SK-N-SH treated with all-trans-retinoic acid at 6 μM for 48 hours (cell line): ENCODE data around the gene SCN1A.

Experiments
- ATAC-seq: fragments of 200-7000 bp; cut with Tn5 transposase; 3 replicates; pipeline ENCODE4 v1.9.1; 2020; ENCODE audit warnings: mild to moderate bottlenecking, moderate library complexity
- ARNTL ChIP-seq: fragments of 450-650 bp; formaldehyde crosslinking; IDR thresholded peaks from 2 replicates; pipeline ENCODE4 v1.5.0; 2020; ENCODE audit warnings: low read depth, mild to moderate bottlenecking, moderate library complexity, borderline replicate concordance
- CREB5 ChIP-seq: fragments of 250-450 bp; sonication (Bioruptor Pico); IDR thresholded peaks from 2 replicates; pipeline ENCODE4 v1.5.1; 2020; ENCODE audit warnings: low read depth, mild to moderate bottlenecking, moderate library complexity
- CSDC2 ChIP-seq: fragments of 250-450 bp; sonication (Bioruptor Pico); IDR thresholded peaks from 2 replicates; pipeline ENCODE4 v1.5.0; 2020; ENCODE audit warnings: mild to moderate bottlenecking, moderate library complexity
- CSRNP3 ChIP-seq: fragments of 250-450 bp; sonication (Bioruptor Pico); IDR thresholded peaks from 2 replicates; pipeline ENCODE4 v1.5.1; 2021; ENCODE audit warnings: mild to moderate bottlenecking, moderate library complexity
- ISL1 ChIP-seq: fragments of 250-450 bp; sonication (Bioruptor Pico); IDR thresholded peaks from 2 replicates; pipeline ENCODE4 v2.1.2; 2022; ENCODE audit warnings: mild to moderate bottlenecking, moderate library complexity
- POU6F1 ChIP-seq: fragments of 250-450 bp; sonication (Bioruptor Pico); IDR thresholded peaks from 2 replicates; pipeline ENCODE4 v1.8.0; 2021; ENCODE audit warnings: low read depth, mild to moderate bottlenecking, moderate library complexity, borderline replicate concordance
- PPARA ChIP-seq: fragments of 250-450 bp; sonication (Bioruptor Pico); IDR thresholded peaks from 2 replicates; pipeline ENCODE4 v1.5.0; 2020; ENCODE audit warnings: mild to moderate bottlenecking, borderline replicate concordance
- SNAI2 ChIP-seq: fragments of 250-450 bp; sonication (Bioruptor Pico); IDR thresholded peaks from 2 replicates; pipeline ENCODE4 v1.5.0; 2020; ENCODE audit warnings: mild to moderate bottlenecking, moderate library complexity
- TSHZ2 ChIP-seq: fragments of 250-450 bp; sonication (Bioruptor Pico); IDR thresholded peaks from 2 replicates; pipeline ENCODE4 v1.5.0; 2020; ENCODE audit warnings: mild to moderate bottlenecking, moderate library complexity
- ZFP3 ChIP-seq: fragments of 250-450 bp; sonication (Bioruptor Pico); IDR thresholded peaks from 2 replicates; pipeline ENCODE4 v1.5.0; 2020; ENCODE audit warnings: mild to moderate bottlenecking, moderate library complexity
- ZFP30 ChIP-seq: fragments of 450-650 bp; formaldehyde crosslinking; IDR thresholded peaks from 2 replicates; pipeline ENCODE4 v1.5.0; 2022; ENCODE audit warnings: mild to moderate bottlenecking, moderate library complexity
- ZNF565 ChIP-seq: fragments of 450-650 bp; formaldehyde crosslinking; conservative IDR thresholded peaks from 2 replicates; pipeline ENCODE4 v1.5.0; 2020; ENCODE audit warnings: low read depth, mild to moderate bottlenecking, moderate library complexity
- ZNF70 ChIP-seq: fragments of 450-650 bp; formaldehyde crosslinking; IDR thresholded peaks from 2 replicates; pipeline ENCODE4 v1.5.0; 2020; ENCODE audit warnings: mild to moderate bottlenecking, moderate library complexity
- ZNF8 ChIP-seq: fragments of 450-650 bp; formaldehyde crosslinking; IDR thresholded peaks from 2 replicates; pipeline ENCODE4 v1.5.0; 2020; ENCODE audit warnings: mild to moderate bottlenecking, moderate library complexity

The SCN1A gene

GRCh38 chr2:165941827-165942226 lies 186.0 kb downstream of the SCN1A start (continued):
- no peak for TF ChIP-seq TSHZ2
- no peak for TF ChIP-seq ZFP30 (CRISPR knock-in tag)
- TF ChIP-seq ZFP3 (CRISPR knock-in tag) = no peak
- TF ChIP-seq CREB5 (CRISPR knock-in tag) = no peak
- TF ChIP-seq ARNTL (CRISPR knock-in tag) = no peak

GRCh38 chr2:165938237-165938636 lies 189.6 kb downstream of the SCN1A start:
- no peak for ATAC-seq
- TF ChIP-seq ZFP3 (CRISPR knock-in tag) = no peak
- no peak for TF ChIP-seq CSDC2 (CRISPR knock-in tag)
- TF ChIP-seq POU6F1 (CRISPR knock-in tag) = no peak
- no peak for TF ChIP-seq ZFP30 (CRISPR knock-in tag)
- no peak for TF ChIP-seq ISL1 (CRISPR knock-in tag)
- TF ChIP-seq PPARA (CRISPR knock-in tag) = no peak
- no peak for TF ChIP-seq SNAI2 (CRISPR knock-in tag)
- TF ChIP-seq ZNF8 (CRISPR knock-in tag) = no peak
- no peak for TF ChIP-seq TSHZ2
- no peak for TF ChIP-seq ZNF565
- TF ChIP-seq CSRNP3 (CRISPR knock-in tag) = no peak
- TF ChIP-seq ZNF70 (CRISPR knock-in tag) = no peak
